HEK293T (cell line): ENCODE measurements around the gene SARS2.

Experiments used
- ARNT ChIP-seq: fragments of 450-650 bp; IDR thresholded peaks from 2 replicates; pipeline ENCODE4 v1.6.1; 2017; ENCODE audit warnings: mild to moderate bottlenecking
- BHLHE40 ChIP-seq: fragments of 450-650 bp; IDR thresholded peaks from 2 replicates; pipeline ENCODE4 v1.6.1; 2016; ENCODE audit warnings: mild to moderate bottlenecking, moderate library complexity, borderline replicate concordance
- FOXA1 ChIP-seq: fragments of 450-650 bp; IDR thresholded peaks from 2 replicates; pipeline ENCODE4 v1.6.1; 2016; ENCODE audit warnings: mild to moderate bottlenecking
- FOXM1 ChIP-seq: fragments of 450-650 bp; IDR thresholded peaks from 2 replicates; pipeline ENCODE4 v1.6.1; 2017; ENCODE audit warnings: mild to moderate bottlenecking, borderline replicate concordance
- TF ChIP-seq, protein P1 (sequence below): fragments of 450-650 bp; IDR thresholded peaks from 2 replicates; pipeline ENCODE4 v1.6.1; 2016

DNA sequence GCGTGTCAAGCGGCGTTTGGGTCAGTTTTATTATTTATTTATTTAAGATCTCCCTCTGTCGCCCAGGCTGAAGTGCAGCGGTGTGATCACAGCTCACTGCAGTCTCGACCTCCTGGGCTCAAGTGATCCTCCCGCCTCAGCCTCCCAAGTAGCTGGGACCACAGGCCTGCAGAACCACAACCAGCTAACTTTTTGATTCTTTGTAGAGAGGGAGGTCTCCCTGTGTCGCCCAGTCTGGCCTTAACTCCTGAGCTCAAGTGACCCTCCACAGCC, 894 bp upstream of the SARS2 start:
- TF ChIP-seq FOXM1 (no peak), ARNT (no peak), BHLHE40 (no peak), FOXA1 (no peak)
- TF ChIP-seq, protein P1, sequence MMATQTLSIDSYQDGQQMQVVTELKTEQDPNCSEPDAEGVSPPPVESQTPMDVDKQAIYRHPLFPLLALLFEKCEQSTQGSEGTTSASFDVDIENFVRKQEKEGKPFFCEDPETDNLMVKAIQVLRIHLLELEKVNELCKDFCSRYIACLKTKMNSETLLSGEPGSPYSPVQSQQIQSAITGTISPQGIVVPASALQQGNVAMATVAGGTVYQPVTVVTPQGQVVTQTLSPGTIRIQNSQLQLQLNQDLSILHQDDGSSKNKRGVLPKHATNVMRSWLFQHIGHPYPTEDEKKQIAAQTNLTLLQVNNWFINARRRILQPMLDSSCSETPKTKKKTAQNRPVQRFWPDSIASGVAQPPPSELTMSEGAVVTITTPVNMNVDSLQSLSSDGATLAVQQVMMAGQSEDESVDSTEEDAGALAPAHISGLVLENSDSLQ = no peak
